HEK293T (cell line): ENCODE data around the gene AGTRAP.

Experiments used
- BHLHE40 ChIP-seq: fragments of 450-650 bp; IDR thresholded peaks from 2 replicates; pipeline ENCODE4 v1.6.1; 2016; ENCODE audit warnings: mild to moderate bottlenecking, moderate library complexity, borderline replicate concordance
- ELF4 ChIP-seq: fragments of 450-650 bp; IDR thresholded peaks from 2 replicates; pipeline ENCODE4 v1.6.1; 2017; ENCODE audit warnings: antibody characterized with exemption
- FOXM1 ChIP-seq: fragments of 450-650 bp; IDR thresholded peaks from 2 replicates; pipeline ENCODE4 v1.6.1; 2017; ENCODE audit warnings: mild to moderate bottlenecking, borderline replicate concordance
- LEF1 ChIP-seq: fragments of 450-650 bp; IDR thresholded peaks from 2 replicates; pipeline ENCODE4 v1.6.1; 2017; ENCODE audit warnings: mild to moderate bottlenecking, borderline replicate concordance
- SP1 ChIP-seq: fragments of 450-650 bp; IDR thresholded peaks from 2 replicates; pipeline ENCODE4 v1.6.1; 2017
- SUZ12 ChIP-seq: fragments of 450-650 bp; IDR thresholded peaks from 2 replicates; pipeline ENCODE4 v1.6.1; 2016; ENCODE audit warnings: mild to moderate bottlenecking
- ZNF384 ChIP-seq: fragments of 450-650 bp; IDR thresholded peaks from 2 replicates; pipeline ENCODE4 v1.6.1; 2016

GRCh38 chr1:11738096-11738495, 2.2 kb downstream of the AGTRAP start:
- TF ChIP-seq ZNF384 (no peak), FOXM1 (no peak), BHLHE40 (no peak), ELF4 (no peak), SUZ12 (no peak), SP1 (no peak), LEF1 (no peak)
